ENCODE results near the gene SLC22A31. TPM values are rescaled to one million over a fixed set of nuclear protein-coding genes. Genes with fewer than 3 reads are reported as not detected.
"Not testable (repeated sequence)": the region's sequence is repeated elsewhere in the genome, so short reads cannot be mapped to it uniquely, and the experiment has no call there.

Gene SLC22A31
- total and polyA plus RNA-seq, 4 donors = 25.2 to 285 (median 153) TPM

- Histone ChIP-seq H3K4me3 (no peak overlapping the region), H3K9me3 (ENCODE audit: control insufficient read depth in 4 of 4, insufficient read depth in 3 of 4, low read length in 3 of 4) (no peaks in the 10 kb centered on the region), H3K27ac (ENCODE audit: low read depth in 1 of 2, low read length in 1 of 2) (no peak overlapping the region), H3K36me3 (ENCODE audit: control insufficient read depth in 4 of 4, insufficient read depth in 4 of 4, low read length in 4 of 4) (no peaks in the 10 kb centered on the region), H3K9ac (ENCODE audit: insufficient read depth in 1 of 2, low read length in 2 of 2) (no peak overlapping the region), H3K27me3 (ENCODE audit: control insufficient read depth in 3 of 3, insufficient read depth in 3 of 3, low read length in 2 of 3) (peaks cover 0 to 12% (median 3%) of the 10 kb centered on the region in 3 donors), H3K4me1 (ENCODE audit: control insufficient read depth in 5 of 5, insufficient read depth in 5 of 5, low read length in 5 of 5) (peaks cover 0 to 3% (median 0%) of the 10 kb centered on the region in 5 donors)
- no peak for DNase-seq
- ATAC-seq (ENCODE audit: insufficient read depth, low FRiP score) = no peak
- 67 to 70% methylated on average over 19 of the region's 19 CpGs for WGBS, 2 donors
- TF ChIP-seq CTCF (IDR thresholded peaks at IDR 0.05; ENCODE audit: control extremely low read depth, extremely low read depth) = no peak
Measured at GRCh38 chr16:89187770-89188392, 12.5 kb downstream of the SLC22A31 start.

- Histone ChIP-seq H3K27ac (ENCODE audit: low read depth in 1 of 2, low read length in 1 of 2) (no peak overlapping the region), H3K4me1 (ENCODE audit: control insufficient read depth in 5 of 5, insufficient read depth in 5 of 5, low read length in 5 of 5) (peaks cover 0 to 2% (median 0%) of the 10 kb centered on the region in 5 donors), H3K36me3 (ENCODE audit: control insufficient read depth in 4 of 4, insufficient read depth in 4 of 4, low read length in 4 of 4) (no peaks in the 10 kb centered on the region), H3K9me3 (ENCODE audit: control insufficient read depth in 4 of 4, insufficient read depth in 3 of 4, low read length in 3 of 4) (no peaks in the 10 kb centered on the region), H3K27me3 (ENCODE audit: control insufficient read depth in 3 of 3, insufficient read depth in 3 of 3, low read length in 2 of 3) (peaks cover 0 to 12% (median 3%) of the 10 kb centered on the region in 3 donors), H3K9ac (ENCODE audit: insufficient read depth in 1 of 2, low read length in 2 of 2) (no peak overlapping the region), H3K4me3 (no peak overlapping the region)
- ATAC-seq (ENCODE audit: insufficient read depth, low FRiP score) (no peak), DNase-seq (peak in 2 of 3 donors; percentile 46 to 60)
- no peak for TF ChIP-seq CTCF (IDR thresholded peaks at IDR 0.05; ENCODE audit: control extremely low read depth, extremely low read depth)
- WGBS, 2 donors = 60 to 61% methylated on average over 19 of the region's 19 CpGs
Measured at GRCh38 chr16:89187032-89187769, 13.1 kb downstream of the SLC22A31 start.

- not testable (repeated sequence) for H3K4me1 ChIP-seq (ENCODE audit: control insufficient read depth in 5 of 5, insufficient read depth in 5 of 5, low read length in 5 of 5); H3K9ac ChIP-seq (ENCODE audit: insufficient read depth in 1 of 2, low read length in 2 of 2); DNase-seq; H3K36me3 ChIP-seq (ENCODE audit: control insufficient read depth in 4 of 4, insufficient read depth in 4 of 4, low read length in 4 of 4); ATAC-seq (ENCODE audit: insufficient read depth, low FRiP score); H3K27ac ChIP-seq (ENCODE audit: low read depth in 1 of 2, low read length in 1 of 2); H3K4me3 ChIP-seq; H3K9me3 ChIP-seq (ENCODE audit: control insufficient read depth in 4 of 4, insufficient read depth in 3 of 4, low read length in 3 of 4)
- peaks cover 0 to 12% (median 3%) of the 10 kb centered on the region in 3 donors for H3K27me3 ChIP-seq (ENCODE audit: control insufficient read depth in 3 of 3, insufficient read depth in 3 of 3, low read length in 2 of 3)
- 92 to 94% methylated on average over 20 of the region's 20 CpGs for WGBS, 2 donors
Measured at GRCh38 chr16:89186593-89187031, 13.7 kb downstream of the SLC22A31 start.

- not testable (repeated sequence) for H3K27ac ChIP-seq (ENCODE audit: low read depth in 1 of 2, low read length in 1 of 2); H3K36me3 ChIP-seq (ENCODE audit: control insufficient read depth in 4 of 4, insufficient read depth in 4 of 4, low read length in 4 of 4); H3K27me3 ChIP-seq (ENCODE audit: control insufficient read depth in 3 of 3, insufficient read depth in 3 of 3, low read length in 2 of 3); H3K9me3 ChIP-seq (ENCODE audit: control insufficient read depth in 4 of 4, insufficient read depth in 3 of 4, low read length in 3 of 4); H3K4me1 ChIP-seq (ENCODE audit: control insufficient read depth in 5 of 5, insufficient read depth in 5 of 5, low read length in 5 of 5); DNase-seq; H3K4me3 ChIP-seq; H3K9ac ChIP-seq (ENCODE audit: insufficient read depth in 1 of 2, low read length in 2 of 2); ATAC-seq (ENCODE audit: insufficient read depth, low FRiP score)
- WGBS, 2 donors = 93 to 94% methylated on average over 29 to 30 of the region's 30 CpGs
Measured at GRCh38 chr16:89185887-89186592, 14.3 kb downstream of the SLC22A31 start.
